HepG2 (cell line): ENCODE measurements around the gene TNFSF9. TPM values are rescaled to one million over a fixed set of nuclear protein-coding genes. Genes with fewer than 3 reads are reported as not detected.

ENCODE experiments used
- ATAC-seq: fragments of 200-7000 bp; cut with Tn5 transposase; 3 replicates; pipeline ENCODE4 v1.9.1; 2020; ENCODE audit warnings: mild to moderate bottlenecking, moderate library complexity
- BruUV-seq: library from RNA; stranded (reverse); fragments of 400-500 nt; replicated peaks from 2 replicates; lab custom pipeline; 2021; lab: Mats Ljungman, UMichigan
- CTCF ChIA-PET: fragments of 300-600 bp; formaldehyde crosslinking; extraction: SDS; loops from one replicate; lab custom pipeline; 2021; ENCODE audit warnings: low total read pairs, inconsistent platforms, low intra/inter-chr PET ratio; lab: Yijun Ruan, JAX
- POLR2A ChIA-PET: fragments of 350-600 bp; sonication (Branson Sonifier 250); formaldehyde crosslinking; loops from one replicate; lab custom pipeline; 2020; ENCODE audit warnings: antibody characterized with exemption, inconsistent platforms; lab: Yijun Ruan, JAX
- DNase-seq: peaks from one replicate; pipeline ENCODE4 v3.0.0-alpha.2; 2015; ENCODE audit warnings: low spot score
- FAIRE-seq: peaks from 3 replicates; lab custom pipeline; 2011; peaks lifted over from hg19 to GRCh38; lab: Jason Lieb, UNC
- H2AFZ ChIP-seq: one replicate; pipeline ENCODE4 v1.6.1; 2011; ENCODE audit warnings: low read length, inconsistent platforms
- H3K27ac ChIP-seq: fragments of 300-600 bp; 3 replicates; pipeline ENCODE4 v1.8.0; 2011; ENCODE audit warnings: mixed run types, mild to moderate bottlenecking, mixed read lengths, low read length, inconsistent platforms; ENCODE audit not compliant: insufficient read depth; ENCODE audit errors: extremely low read length
- H3K27me3 ChIP-seq, 2 experiments: fragments of 200-600 bp in 1 of 2; 2 replicates in 1 of 2; 3 replicates in 1 of 2; pipeline versions ENCODE4 v1.6.0 to v1.8.0; 2011; ENCODE audit warnings: low read length in 2 of 2, mild to moderate bottlenecking in 2 of 2, moderate library complexity in 2 of 2, inconsistent platforms in 1 of 2; ENCODE audit not compliant: insufficient read depth in 2 of 2, control insufficient read depth in 1 of 2
- H3K36me3 ChIP-seq, 2 experiments: fragments of 200-600 bp in 1 of 2; replicated peaks in 1 of 2; 2 replicates in 1 of 2; 3 replicates in 1 of 2; pipeline versions ENCODE4 v1.5.1 to v1.8.0; 2011; ENCODE audit warnings: low read length in 2 of 2, inconsistent platforms in 1 of 2; ENCODE audit not compliant: insufficient read depth in 2 of 2, control insufficient read depth in 1 of 2
- H3K4me1 ChIP-seq: 2 replicates; pipeline ENCODE4 v1.5.1; 2012; ENCODE audit warnings: low read length, inconsistent platforms; ENCODE audit not compliant: insufficient read depth
- H3K4me2 ChIP-seq: 2 replicates; pipeline ENCODE4 v1.6.0; 2011; ENCODE audit warnings: low read depth, low read length, inconsistent platforms
- H3K4me3 ChIP-seq, 3 experiments: fragments of 200-600 bp in 1 of 3; sonication (generic), shearing (Covaris generic) in 1 of 3; replicated peaks in 1 of 3; 2 replicates each; pipeline ENCODE4 v1.5.1; 2011 to 2016; ENCODE audit warnings: low read length in 3 of 3, inconsistent platforms in 2 of 3, low read depth in 2 of 3, mild to moderate bottlenecking in 2 of 3, control low read depth in 1 of 3, mixed read lengths in 1 of 3; ENCODE audit not compliant: insufficient read depth in 1 of 3
- H3K79me2 ChIP-seq: one replicate; pipeline ENCODE4 v1.6.1; 2011; ENCODE audit warnings: low read length, inconsistent platforms; ENCODE audit not compliant: insufficient read depth
- H3K9ac ChIP-seq: 2 replicates; pipeline ENCODE4 v1.6.0; 2011; ENCODE audit warnings: mild to moderate bottlenecking, low read depth, low read length, inconsistent platforms; ENCODE audit not compliant: insufficient read depth
- H3K9me3 ChIP-seq: 2 replicates; pipeline ENCODE4 v1.5.1; 2012; ENCODE audit warnings: mild to moderate bottlenecking, low read length
- H4K20me1 ChIP-seq: 2 replicates; pipeline ENCODE4 v1.6.0; 2011; ENCODE audit warnings: inconsistent platforms, mild to moderate bottlenecking, low read length, moderate library complexity; ENCODE audit not compliant: insufficient read depth
- ATRX ChIP-seq: sonication (generic); formaldehyde crosslinking; IDR thresholded peaks from 2 replicates; pipeline ENCODE4 v1.4.0; 2020; ENCODE audit warnings: missing genetic modification reagents, borderline replicate concordance
- ETV6 ChIP-seq: sonication (generic); formaldehyde crosslinking; conservative IDR thresholded peaks from 2 replicates; pipeline ENCODE4 v1.4.0; 2020; ENCODE audit warnings: missing genetic modification reagents
- REXO4 ChIP-seq: sonication (generic); formaldehyde crosslinking; IDR thresholded peaks from 2 replicates; pipeline ENCODE4 v1.8.0; 2022; ENCODE audit warnings: missing genetic modification reagents, mild to moderate bottlenecking, borderline replicate concordance
- ZMYM4 ChIP-seq: sonication (generic); formaldehyde crosslinking; IDR thresholded peaks from 2 replicates; pipeline ENCODE4 v1.8.1; 2023; ENCODE audit warnings: mild to moderate bottlenecking, missing genetic modification reagents
- ZNF530 ChIP-seq: sonication (generic); formaldehyde crosslinking; IDR thresholded peaks from 2 replicates; pipeline ENCODE4 v1.5.0; 2020; ENCODE audit warnings: low read depth, mild to moderate bottlenecking, missing genetic modification reagents
- ZNF766 ChIP-seq: sonication (generic); formaldehyde crosslinking; IDR thresholded peaks from 2 replicates; pipeline ENCODE4 v1.5.0; 2020; ENCODE audit warnings: missing genetic modification reagents, borderline replicate concordance
- WGBS: methylation state at CpG from one replicate; pipeline ENCODE4 v1.1.6; 2017; ENCODE audit warnings: low lambda C conversion rate; 5-methylcytosine and 5-hydroxymethylcytosine counted together
- in situ Hi-C: cut with HindIII; loops from 2 replicates; pipeline ENCODE4 v1.10.0; 2017; ENCODE audit warnings: low pct_unique_long_range_greater_than_20kb; ENCODE audit not compliant: extremely low pct_ligation_motif_present
- intact Hi-C: fragments of 100-400 bp; cut with micrococcal nuclease; formaldehyde crosslinking; loops from one replicate; pipeline ENCODE4 v1.10.0; 2022; ENCODE audit not compliant: unreplicated experiment
- polyA plus RNA-seq, 8 experiments: library from polyadenylated mRNA; depleted of rRNA in 3 of 8; stranded (reverse) in 7 of 8; unstranded in 1 of 8; fragments of >200 nt; fragmentation: Illumina TruSeq in 4 of 8; extraction: Trizol in 4 of 8; gene quantifications; 2 replicates each; pipeline versions ENCODE4 v1.2.1 to v1.2.3, GENCODE V29; 2011 to 2016; ENCODE audit warnings: low read depth in 4 of 8, missing spikeins in 1 of 8, mixed read lengths in 1 of 8; ENCODE audit not compliant: insufficient read depth in 1 of 8
- total RNA-seq, 5 experiments: library from RNA; depleted of rRNA; stranded (reverse); fragments of >200 nt; fragmentation: Illumina TruSeq; extraction: Trizol; gene quantifications; 2 replicates each; pipeline ENCODE4 v1.2.3, GENCODE V29; 2016; ENCODE audit warnings: low read depth in 1 of 5
- TF ChIP-seq, protein P1 (sequence below): sonication (generic); formaldehyde crosslinking; IDR thresholded peaks from 2 replicates; pipeline ENCODE4 v1.4.0; 2020; ENCODE audit warnings: missing genetic modification reagents

TNFSF9 gene
- total and polyA plus RNA-seq, 2 of the 13 experiments (the other 11 are each of a cell fraction or from before 2014, with no cell fraction given), result 1.0 to 1.8 TPM

DNA sequence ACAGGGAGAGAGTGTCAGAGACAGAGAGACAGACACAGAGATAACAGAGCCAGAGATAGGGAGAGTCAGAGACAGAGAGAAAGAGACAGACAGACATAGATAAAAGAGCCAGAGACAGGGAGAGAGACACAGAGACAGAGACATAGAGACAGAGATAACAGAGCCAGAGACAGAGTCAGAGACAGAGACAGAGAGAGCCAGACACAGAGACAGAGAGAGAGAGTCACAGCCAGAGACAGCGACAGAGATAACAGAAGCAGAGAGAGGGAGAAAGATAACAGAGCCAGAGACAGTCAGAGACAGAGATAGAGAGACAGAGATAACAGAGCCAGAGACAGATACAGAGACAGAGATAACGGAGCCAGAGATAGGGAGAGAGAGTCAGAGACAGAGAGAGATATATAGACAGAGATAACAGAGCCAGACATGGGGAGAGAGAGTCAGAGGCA is 865 bp upstream of the TNFSF9 start:
- Histone ChIP-seq H3K4me1 (peaks cover 47% of the 10 kb centered on the region), H4K20me1 (no peaks in the 10 kb centered on the region), H3K4me3 (peak overlapping the region in 2 of 3 experiments; percentile 55 to 78; a peak in 3 of 6 replicates), H3K36me3 (no peaks in the 10 kb centered on the region), H3K9ac (peak overlapping the region; percentile 74), H2AFZ (peak overlapping the region; percentile 73), H3K27ac (no peak overlapping the region), H3K4me2 (peak overlapping the region; percentile 99), H3K27me3 (peaks cover 0 to 14% of the 10 kb centered on the region in 2 experiments; a peak in 3 of 5 replicates), H3K9me3 (no peaks in the 10 kb centered on the region), H3K79me2 (no peaks in the 10 kb centered on the region)
- POLR2A ChIA-PET, result interaction anchor here (1.0 kb wide), 2 partner anchors 13 to 19 kb away, joined by 5 to 8 read pairs; no protein-coding TSS in a partner anchor
- no TSS peak for BruUV-seq
- no peak for TF ChIP-seq ZMYM4
- no peak for TF ChIP-seq ATRX (CRISPR knock-in tag)
- TF ChIP-seq, protein P1, sequence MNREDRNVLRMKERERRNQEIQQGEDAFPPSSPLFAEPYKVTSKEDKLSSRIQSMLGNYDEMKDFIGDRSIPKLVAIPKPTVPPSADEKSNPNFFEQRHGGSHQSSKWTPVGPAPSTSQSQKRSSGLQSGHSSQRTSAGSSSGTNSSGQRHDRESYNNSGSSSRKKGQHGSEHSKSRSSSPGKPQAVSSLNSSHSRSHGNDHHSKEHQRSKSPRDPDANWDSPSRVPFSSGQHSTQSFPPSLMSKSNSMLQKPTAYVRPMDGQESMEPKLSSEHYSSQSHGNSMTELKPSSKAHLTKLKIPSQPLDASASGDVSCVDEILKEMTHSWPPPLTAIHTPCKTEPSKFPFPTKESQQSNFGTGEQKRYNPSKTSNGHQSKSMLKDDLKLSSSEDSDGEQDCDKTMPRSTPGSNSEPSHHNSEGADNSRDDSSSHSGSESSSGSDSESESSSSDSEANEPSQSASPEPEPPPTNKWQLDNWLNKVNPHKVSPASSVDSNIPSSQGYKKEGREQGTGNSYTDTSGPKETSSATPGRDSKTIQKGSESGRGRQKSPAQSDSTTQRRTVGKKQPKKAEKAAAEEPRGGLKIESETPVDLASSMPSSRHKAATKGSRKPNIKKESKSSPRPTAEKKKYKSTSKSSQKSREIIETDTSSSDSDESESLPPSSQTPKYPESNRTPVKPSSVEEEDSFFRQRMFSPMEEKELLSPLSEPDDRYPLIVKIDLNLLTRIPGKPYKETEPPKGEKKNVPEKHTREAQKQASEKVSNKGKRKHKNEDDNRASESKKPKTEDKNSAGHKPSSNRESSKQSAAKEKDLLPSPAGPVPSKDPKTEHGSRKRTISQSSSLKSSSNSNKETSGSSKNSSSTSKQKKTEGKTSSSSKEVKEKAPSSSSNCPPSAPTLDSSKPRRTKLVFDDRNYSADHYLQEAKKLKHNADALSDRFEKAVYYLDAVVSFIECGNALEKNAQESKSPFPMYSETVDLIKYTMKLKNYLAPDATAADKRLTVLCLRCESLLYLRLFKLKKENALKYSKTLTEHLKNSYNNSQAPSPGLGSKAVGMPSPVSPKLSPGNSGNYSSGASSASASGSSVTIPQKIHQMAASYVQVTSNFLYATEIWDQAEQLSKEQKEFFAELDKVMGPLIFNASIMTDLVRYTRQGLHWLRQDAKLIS (CRISPR knock-in tag), result no peak
- TF ChIP-seq REXO4 (CRISPR knock-in tag), result no peak
- TF ChIP-seq ETV6, result no peak
- TF ChIP-seq ZNF530 (CRISPR knock-in tag), result no peak
- no peak for TF ChIP-seq ZNF766
- WGBS, result 26% methylated on average over 2 of the region's 2 CpGs
- DNase-seq (no peak), ATAC-seq (no peak), FAIRE-seq (no peak)
- CTCF ChIA-PET, result no interaction called here
- intact Hi-C loops (no loop called here), in situ Hi-C loops (no loop called here)
